ENCODE data around the gene NHERF2.

The NHERF2 gene

GRCh38 chr16:1991588-1991947, 35.1 kb upstream of the NHERF2 start:
- no peak for TF ChIP-seq CTCF (IDR thresholded peaks at IDR 0.05; ENCODE audit: insufficient read depth, missing control alignments)
- FAIRE-seq: no peak
- no peak for DNase-seq (ENCODE audit: insufficient read length, low spot score)

- DNase-seq (ENCODE audit: insufficient read length, low spot score): no peak
- FAIRE-seq: no peak
- TF ChIP-seq CTCF (IDR thresholded peaks at IDR 0.05; ENCODE audit: insufficient read depth, missing control alignments): no peak
These were observed 34.6 kb upstream of the NHERF2 start for GRCh38 chr16:1991948-1992703.

- TF ChIP-seq CTCF (IDR thresholded peaks at IDR 0.05; ENCODE audit: insufficient read depth, missing control alignments): no peak
- FAIRE-seq: no peak
- DNase-seq (ENCODE audit: insufficient read length, low spot score): no peak
These were observed 33.9 kb upstream of the NHERF2 start for GRCh38 chr16:1992704-1993317.

GRCh38 chr16:1993731-1994131, 33.0 kb upstream of the NHERF2 start:
- no peak for TF ChIP-seq CTCF (IDR thresholded peaks at IDR 0.05; ENCODE audit: insufficient read depth, missing control alignments)
- DNase-seq (ENCODE audit: insufficient read length, low spot score) (no peak), FAIRE-seq (no peak)

GRCh38 chr16:1997494-1998359, 29.0 kb upstream of the NHERF2 start:
- TF ChIP-seq CTCF (IDR thresholded peaks at IDR 0.05; ENCODE audit: insufficient read depth, missing control alignments): no peak
- DNase-seq (ENCODE audit: insufficient read length, low spot score) (no peak), FAIRE-seq (no peak)

GRCh38 chr16:1998360-1998835, 28.3 kb upstream of the NHERF2 start:
- no peak for TF ChIP-seq CTCF (IDR thresholded peaks at IDR 0.05; ENCODE audit: insufficient read depth, missing control alignments)
- no peak for DNase-seq (ENCODE audit: insufficient read length, low spot score)
- no peak for FAIRE-seq

All from D721Med (cell line).